Keratinocyte (primary cell): Measurements from ENCODE around the gene SLC52A1. TPM values are rescaled to one million over a fixed set of nuclear protein-coding genes. Genes with fewer than 3 reads are reported as not detected.

Source experiments
- DNase-seq: peaks from one replicate; pipeline ENCODE4 v3.0.0-alpha.2; 2011; ENCODE audit warnings: low read depth, missing footprints, low spot score
- FAIRE-seq: peaks from 2 replicates; lab custom pipeline; 2011; peaks lifted over from hg19 to GRCh38; lab: Jason Lieb, UNC
- H2AFZ ChIP-seq: 2 replicates; pipeline ENCODE4 v1.6.0; 2012; ENCODE audit warnings: low read length, control low read depth, inconsistent platforms; ENCODE audit not compliant: control insufficient read depth
- H3K27ac ChIP-seq: 2 replicates; pipeline ENCODE4 v1.5.1; 2011; ENCODE audit warnings: low read length; ENCODE audit not compliant: control insufficient read depth, insufficient read depth
- H3K27me3 ChIP-seq: 3 replicates; pipeline ENCODE4 v1.6.0; 2011; ENCODE audit warnings: low read length; ENCODE audit not compliant: control insufficient read depth, insufficient read depth; ENCODE audit errors: extremely low read depth
- H3K36me3 ChIP-seq, 2 experiments: 2 replicates in 1 of 2; 3 replicates in 1 of 2; pipeline ENCODE4 v1.5.1; 2011; ENCODE audit warnings: low read length in 2 of 2, mild to moderate bottlenecking in 1 of 2; ENCODE audit not compliant: control insufficient read depth in 2 of 2, insufficient read depth in 2 of 2; ENCODE audit errors: extremely low read depth in 1 of 2
- H3K4me1 ChIP-seq: 3 replicates; pipeline ENCODE4 v1.5.1; 2011; ENCODE audit warnings: low read length; ENCODE audit not compliant: control insufficient read depth, insufficient read depth; ENCODE audit errors: extremely low read depth
- H3K4me2 ChIP-seq: 3 replicates; pipeline ENCODE4 v1.6.0; 2011; ENCODE audit warnings: low read depth, low read length; ENCODE audit not compliant: control insufficient read depth, insufficient read depth; ENCODE audit errors: extremely low read depth
- H3K4me3 ChIP-seq, 3 experiments: fragments of 200-600 bp in 1 of 3; sonication (generic) in 1 of 3; 2 replicates in 2 of 3; 3 replicates in 1 of 3; pipeline ENCODE4 v1.5.1; 2011 to 2016; ENCODE audit warnings: low read length in 3 of 3, mild to moderate bottlenecking in 3 of 3, control low read depth in 2 of 3, inconsistent platforms in 1 of 3, low read depth in 1 of 3, mixed read lengths in 1 of 3, mixed run types in 1 of 3, moderate library complexity in 1 of 3; ENCODE audit not compliant: control insufficient read depth in 2 of 3, insufficient read depth in 2 of 3; ENCODE audit errors: extremely low read depth in 1 of 3
- H3K79me2 ChIP-seq: 2 replicates; pipeline ENCODE4 v1.6.0; 2012; ENCODE audit warnings: low read length; ENCODE audit not compliant: control insufficient read depth, insufficient read depth
- H3K9ac ChIP-seq: 3 replicates; pipeline ENCODE4 v1.6.0; 2011; ENCODE audit warnings: low read length; ENCODE audit not compliant: control insufficient read depth, insufficient read depth; ENCODE audit errors: extremely low read depth
- H3K9me1 ChIP-seq: 3 replicates; pipeline ENCODE4 v1.6.0; 2011; ENCODE audit warnings: low read length; ENCODE audit not compliant: control insufficient read depth, insufficient read depth; ENCODE audit errors: extremely low read depth
- H3K9me3 ChIP-seq: 2 replicates; pipeline ENCODE4 v1.5.1; 2012; ENCODE audit warnings: low read depth, low read length; ENCODE audit not compliant: control insufficient read depth
- H4K20me1 ChIP-seq: 3 replicates; pipeline ENCODE4 v1.6.0; 2011; ENCODE audit warnings: low read length; ENCODE audit not compliant: control insufficient read depth, insufficient read depth; ENCODE audit errors: extremely low read depth
- EZH2 ChIP-seq: IDR thresholded peaks from one replicate; pipeline ENCODE4 v1.6.1; 2012; ENCODE audit warnings: inconsistent platforms, mild to moderate bottlenecking, low read length, moderate library complexity
- dilution Hi-C: fragments of 300-500 bp; cut with MboI; formaldehyde crosslinking; loops from one replicate; pipeline ENCODE4 v1.7.0; 2020; ENCODE audit warnings: low sequenced_read_pairs; ENCODE audit not compliant: extremely low pct_ligation_motif_present
- polyA plus RNA-seq, 5 experiments: library from polyadenylated mRNA; depleted of rRNA in 3 of 5; stranded (reverse) in 3 of 5; stranded (forward) in 1 of 5; unstranded in 1 of 5; fragments of >200 nt; gene quantifications; 1 replicate in 1 of 5; 2 replicates in 3 of 5; 3 replicates in 1 of 5; pipeline versions ENCODE4 v1.2.1 to v1.2.3, GENCODE V29; 2011 to 2012; ENCODE audit warnings: missing spikeins in 2 of 5, low read depth in 1 of 5, low replicate concordance in 1 of 5
- TF ChIP-seq, protein P1 (sequence below), 3 experiments: IDR thresholded peaks in 1 of 3; conservative IDR thresholded peaks in 1 of 3; optimal IDR thresholded peaks in 1 of 3; 2 replicates in 2 of 3; 3 replicates in 1 of 3; pipeline versions ENCODE3 to v1.5.1; 2011; ENCODE audit warnings: low read length in 3 of 3, mild to moderate bottlenecking in 3 of 3, moderate library complexity in 2 of 3, control low read depth in 1 of 3, inconsistent platforms in 1 of 3; ENCODE audit not compliant: insufficient read depth in 2 of 3; ENCODE audit errors: extremely low read depth in 1 of 3

Gene SLC52A1
- polyA plus RNA-seq, 1 donor (not counting 4 experiments of a cell fraction or from before 2014, with no cell fraction given) = 0.21 TPM

DNA sequence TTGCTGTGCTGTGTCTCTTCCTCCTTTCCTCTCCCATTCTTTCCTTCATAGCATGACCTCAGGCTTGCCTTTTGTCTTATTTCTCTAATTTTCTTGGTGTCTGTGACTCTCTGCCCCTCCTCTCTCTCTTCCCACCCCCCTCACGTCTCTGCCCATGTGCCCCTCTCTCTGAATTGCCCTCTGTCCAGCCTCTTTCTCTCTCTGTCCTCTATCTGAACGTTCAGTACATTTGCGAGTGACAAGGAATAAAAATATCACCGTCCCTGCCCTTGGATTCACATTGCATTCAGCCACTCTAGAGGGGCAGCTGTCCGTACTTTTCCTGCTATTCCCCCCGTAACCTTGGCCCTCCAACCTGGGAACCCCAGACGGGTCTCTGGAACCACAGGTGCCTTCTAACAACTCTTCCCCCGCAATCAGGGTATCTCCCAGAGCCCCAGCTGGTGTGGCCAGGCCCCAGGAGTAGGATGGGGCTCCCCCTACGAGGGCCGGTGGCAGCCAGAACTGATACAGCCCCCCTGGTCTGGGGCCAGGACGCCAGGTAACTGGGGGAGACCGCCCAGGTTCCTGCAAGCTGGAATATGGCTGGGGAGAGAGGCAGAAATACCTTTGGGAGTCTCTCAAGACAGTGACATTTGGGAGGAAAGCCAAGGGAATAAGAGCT lies 35.7 kb downstream of the SLC52A1 start:
- no peak for DNase-seq
- Histone ChIP-seq H3K9me1 (no peaks in the 10 kb centered on the region), H3K4me2 (peak overlapping the region; percentile 81), H4K20me1 (peaks cover 3% of the 10 kb centered on the region), H3K36me3 (peaks cover 34 to 38% of the 10 kb centered on the region in 2 experiments), H3K27ac (no peak overlapping the region), H3K4me3 (peak overlapping the region; percentile 92 to 99 (median 97)), H3K27me3 (no peaks in the 10 kb centered on the region), H3K79me2 (peaks cover 39% of the 10 kb centered on the region), H2AFZ (no peak overlapping the region), H3K4me1 (peaks cover 16% of the 10 kb centered on the region), H3K9me3 (no peaks in the 10 kb centered on the region), H3K9ac (peak overlapping the region; percentile 86)
- dilution Hi-C loops = loop anchor here (10.0 kb wide), 1 partner anchor 55 kb away; the partner anchor contains the start of genes PFN1, RNF167 and SLC25A11
- FAIRE-seq = no peak
- no peak for TF ChIP-seq EZH2
- TF ChIP-seq, protein P1, sequence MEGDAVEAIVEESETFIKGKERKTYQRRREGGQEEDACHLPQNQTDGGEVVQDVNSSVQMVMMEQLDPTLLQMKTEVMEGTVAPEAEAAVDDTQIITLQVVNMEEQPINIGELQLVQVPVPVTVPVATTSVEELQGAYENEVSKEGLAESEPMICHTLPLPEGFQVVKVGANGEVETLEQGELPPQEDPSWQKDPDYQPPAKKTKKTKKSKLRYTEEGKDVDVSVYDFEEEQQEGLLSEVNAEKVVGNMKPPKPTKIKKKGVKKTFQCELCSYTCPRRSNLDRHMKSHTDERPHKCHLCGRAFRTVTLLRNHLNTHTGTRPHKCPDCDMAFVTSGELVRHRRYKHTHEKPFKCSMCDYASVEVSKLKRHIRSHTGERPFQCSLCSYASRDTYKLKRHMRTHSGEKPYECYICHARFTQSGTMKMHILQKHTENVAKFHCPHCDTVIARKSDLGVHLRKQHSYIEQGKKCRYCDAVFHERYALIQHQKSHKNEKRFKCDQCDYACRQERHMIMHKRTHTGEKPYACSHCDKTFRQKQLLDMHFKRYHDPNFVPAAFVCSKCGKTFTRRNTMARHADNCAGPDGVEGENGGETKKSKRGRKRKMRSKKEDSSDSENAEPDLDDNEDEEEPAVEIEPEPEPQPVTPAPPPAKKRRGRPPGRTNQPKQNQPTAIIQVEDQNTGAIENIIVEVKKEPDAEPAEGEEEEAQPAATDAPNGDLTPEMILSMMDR (optimal IDR thresholded peaks at IDR 0.05 in 1 of 3, IDR thresholded peaks at IDR 0.05 in 1 of 3, conservative IDR thresholded peaks at IDR 0.05 in 1 of 3; ENCODE audit: extremely low read depth in 1 of 3, insufficient read depth in 2 of 3, low read length in 3 of 3) = no peak

DNA sequence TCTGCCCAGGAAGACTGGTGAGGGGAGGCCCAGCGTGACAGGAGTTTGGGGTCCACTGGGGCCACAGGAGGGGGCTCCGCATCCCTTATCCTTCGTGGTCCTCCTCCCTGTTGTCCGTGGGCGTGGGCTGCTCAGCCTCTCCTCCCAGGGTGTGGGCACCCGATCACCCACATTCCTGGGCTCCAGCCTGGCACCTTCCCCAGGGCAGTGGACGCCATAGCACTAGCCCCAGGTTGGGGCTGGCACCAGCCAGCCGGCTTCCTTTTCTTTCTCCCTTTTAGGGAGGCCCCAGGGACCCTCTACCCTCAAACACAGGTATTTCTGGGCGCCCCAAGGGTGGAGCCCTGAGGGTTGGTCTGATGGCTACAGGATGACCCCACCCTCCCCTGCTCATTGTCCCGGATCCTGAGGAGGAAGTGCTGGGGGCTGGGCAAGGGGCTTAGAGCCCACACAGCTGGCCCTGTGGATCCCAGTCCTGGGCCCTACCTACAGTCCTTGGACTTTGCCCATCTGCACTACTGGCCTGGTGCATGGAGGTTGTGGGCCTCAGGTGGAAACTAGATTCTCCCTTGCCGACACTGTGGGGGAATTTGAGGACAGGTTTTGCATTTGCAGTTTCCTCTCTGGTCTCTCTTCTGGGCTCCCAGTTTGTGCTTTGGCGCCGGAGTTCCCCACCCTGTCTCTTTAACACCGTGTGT lies 36.3 kb downstream of the SLC52A1 start:
- Histone ChIP-seq H3K9me1 (no peaks in the 10 kb centered on the region), H3K4me1 (peaks cover 16% of the 10 kb centered on the region), H3K27me3 (no peaks in the 10 kb centered on the region), H3K9ac (peak overlapping the region; percentile 86), H3K4me3 (peak overlapping the region; percentile 92 to 99 (median 97)), H3K9me3 (no peaks in the 10 kb centered on the region), H3K79me2 (peaks cover 39% of the 10 kb centered on the region), H3K27ac (peak overlapping the region; percentile 52), H4K20me1 (peaks cover 3% of the 10 kb centered on the region), H3K36me3 (peaks cover 27 to 32% of the 10 kb centered on the region in 2 experiments), H2AFZ (peak overlapping the region; percentile 40), H3K4me2 (peak overlapping the region; percentile 81)
- FAIRE-seq = peak; percentile 44
- TF ChIP-seq, protein P1 (optimal IDR thresholded peaks at IDR 0.05 in 1 of 3, IDR thresholded peaks at IDR 0.05 in 1 of 3, conservative IDR thresholded peaks at IDR 0.05 in 1 of 3; ENCODE audit: extremely low read depth in 1 of 3, insufficient read depth in 2 of 3, low read length in 3 of 3) = no peak
- no peak for TF ChIP-seq EZH2
- dilution Hi-C loops = no loop called here
- DNase-seq = no peak
